WTC11 (cell line): ENCODE results near the gene OPRM1.

ENCODE experiments used
- ATF1 ChIP-seq: sonication (generic); formaldehyde crosslinking; IDR thresholded peaks from 2 replicates; pipeline ENCODE4 v1.8.1; 2023; ENCODE audit warnings: mild to moderate bottlenecking, moderate library complexity, missing genetic modification reagents
- CREB1 ChIP-seq: sonication (generic); formaldehyde crosslinking; IDR thresholded peaks from 2 replicates; pipeline ENCODE4 v1.8.0; 2023; ENCODE audit warnings: mild to moderate bottlenecking, missing genetic modification reagents
- CTCF ChIP-seq: fragments of 200-600 bp; IDR thresholded peaks from 2 replicates; pipeline ENCODE4 v1.8.0; 2022; ENCODE audit warnings: antibody characterized with exemption
- ESRRA ChIP-seq: sonication (generic); formaldehyde crosslinking; IDR thresholded peaks from 2 replicates; pipeline ENCODE4 v1.8.1; 2022; ENCODE audit warnings: mild to moderate bottlenecking, missing genetic modification reagents, borderline replicate concordance
- SMAD4 ChIP-seq: sonication (generic); formaldehyde crosslinking; IDR thresholded peaks from 2 replicates; pipeline ENCODE4 v1.8.0; 2022; ENCODE audit warnings: mild to moderate bottlenecking, missing genetic modification reagents
- TF ChIP-seq, protein P1 (sequence below): sonication (generic); formaldehyde crosslinking; IDR thresholded peaks from 2 replicates; pipeline ENCODE4 v1.8.1; 2022; ENCODE audit warnings: mild to moderate bottlenecking, moderate library complexity, missing genetic modification reagents

GRCh38 chr6:154039231-154039842 lies at the start of gene OPRM1:
- no peak for TF ChIP-seq CTCF
- TF ChIP-seq ESRRA (CRISPR knock-in tag): peak; percentile 94
- TF ChIP-seq, protein P1, sequence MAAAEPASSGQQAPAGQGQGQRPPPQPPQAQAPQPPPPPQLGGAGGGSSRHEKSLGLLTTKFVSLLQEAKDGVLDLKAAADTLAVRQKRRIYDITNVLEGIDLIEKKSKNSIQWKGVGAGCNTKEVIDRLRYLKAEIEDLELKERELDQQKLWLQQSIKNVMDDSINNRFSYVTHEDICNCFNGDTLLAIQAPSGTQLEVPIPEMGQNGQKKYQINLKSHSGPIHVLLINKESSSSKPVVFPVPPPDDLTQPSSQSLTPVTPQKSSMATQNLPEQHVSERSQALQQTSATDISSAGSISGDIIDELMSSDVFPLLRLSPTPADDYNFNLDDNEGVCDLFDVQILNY (CRISPR knock-in tag): peak; percentile 84; the same call in 1 of the 2 replicates
- TF ChIP-seq ATF1 (CRISPR knock-in tag): peak; percentile 97
- peak; percentile 96 for TF ChIP-seq SMAD4 (CRISPR knock-in tag)
- peak; percentile 97 for TF ChIP-seq CREB1 (CRISPR knock-in tag)
